Measurements from ENCODE around the gene UBE2S. TPM values are rescaled to one million over a fixed set of nuclear protein-coding genes. Genes with fewer than 3 reads are reported as not detected.
A peak's percentile ranks its signal among the peaks of the same experiment; 100 is the strongest.

UBE2S gene
- total RNA-seq, 6 experiments from 2014 or later = 181 to 356 (median 309) TPM

DNA sequence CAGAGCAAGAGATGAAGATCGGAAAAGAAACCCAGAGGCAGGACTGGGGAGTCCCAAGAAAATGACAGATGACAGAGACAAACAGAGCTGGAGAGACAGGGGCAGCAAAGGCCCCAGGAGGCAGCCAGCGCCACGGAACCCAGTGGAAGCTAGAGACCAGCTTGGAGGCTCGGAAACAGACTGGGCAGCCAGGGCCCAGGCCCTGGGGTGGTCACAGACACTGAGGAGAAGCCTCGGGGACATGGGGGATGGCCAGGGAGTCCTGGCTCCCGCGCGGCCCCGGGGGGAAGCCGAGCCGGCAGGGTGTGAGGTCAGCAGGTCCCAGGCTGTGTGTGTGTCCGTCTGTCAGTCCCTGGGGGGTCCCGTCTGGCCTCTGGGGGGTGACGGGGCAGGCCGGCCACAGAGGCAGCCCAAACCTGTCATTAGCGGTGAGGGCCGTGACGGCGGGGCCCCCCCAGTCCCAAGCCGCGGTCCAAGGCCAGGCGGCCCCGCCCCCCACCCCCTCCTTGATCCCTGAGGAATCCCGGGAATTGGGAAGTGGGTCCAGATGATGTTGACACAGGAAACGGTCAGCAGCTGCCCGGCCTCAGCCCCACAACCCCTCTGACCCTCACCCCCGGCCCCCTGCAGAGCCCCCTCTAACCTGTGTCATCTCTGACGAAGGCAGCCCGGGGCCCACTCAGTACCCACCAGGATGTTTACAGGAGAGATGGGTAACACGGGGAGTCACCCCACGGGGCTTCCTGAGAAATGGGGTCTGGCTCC is 33.4 kb downstream of the UBE2S start:
- DNase-seq = no peak
- Mint-ChIP-seq H3K27me3 (ENCODE audit: insufficient read depth) (no peaks in the 10 kb centered on the region), H3K27ac (peak overlapping the region; percentile 90), H3K4me1 (ENCODE audit: low read depth) (peaks cover 28% of the 10 kb centered on the region), H3K36me3 (ENCODE audit: low read depth) (no peaks in the 10 kb centered on the region), H3K4me3 (peak overlapping the region; percentile 62), H3K9me3 (no peaks in the 10 kb centered on the region)
- TF ChIP-seq, protein P1, sequence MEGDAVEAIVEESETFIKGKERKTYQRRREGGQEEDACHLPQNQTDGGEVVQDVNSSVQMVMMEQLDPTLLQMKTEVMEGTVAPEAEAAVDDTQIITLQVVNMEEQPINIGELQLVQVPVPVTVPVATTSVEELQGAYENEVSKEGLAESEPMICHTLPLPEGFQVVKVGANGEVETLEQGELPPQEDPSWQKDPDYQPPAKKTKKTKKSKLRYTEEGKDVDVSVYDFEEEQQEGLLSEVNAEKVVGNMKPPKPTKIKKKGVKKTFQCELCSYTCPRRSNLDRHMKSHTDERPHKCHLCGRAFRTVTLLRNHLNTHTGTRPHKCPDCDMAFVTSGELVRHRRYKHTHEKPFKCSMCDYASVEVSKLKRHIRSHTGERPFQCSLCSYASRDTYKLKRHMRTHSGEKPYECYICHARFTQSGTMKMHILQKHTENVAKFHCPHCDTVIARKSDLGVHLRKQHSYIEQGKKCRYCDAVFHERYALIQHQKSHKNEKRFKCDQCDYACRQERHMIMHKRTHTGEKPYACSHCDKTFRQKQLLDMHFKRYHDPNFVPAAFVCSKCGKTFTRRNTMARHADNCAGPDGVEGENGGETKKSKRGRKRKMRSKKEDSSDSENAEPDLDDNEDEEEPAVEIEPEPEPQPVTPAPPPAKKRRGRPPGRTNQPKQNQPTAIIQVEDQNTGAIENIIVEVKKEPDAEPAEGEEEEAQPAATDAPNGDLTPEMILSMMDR (IDR thresholded peaks at IDR 0.05) = no peak

DNA sequence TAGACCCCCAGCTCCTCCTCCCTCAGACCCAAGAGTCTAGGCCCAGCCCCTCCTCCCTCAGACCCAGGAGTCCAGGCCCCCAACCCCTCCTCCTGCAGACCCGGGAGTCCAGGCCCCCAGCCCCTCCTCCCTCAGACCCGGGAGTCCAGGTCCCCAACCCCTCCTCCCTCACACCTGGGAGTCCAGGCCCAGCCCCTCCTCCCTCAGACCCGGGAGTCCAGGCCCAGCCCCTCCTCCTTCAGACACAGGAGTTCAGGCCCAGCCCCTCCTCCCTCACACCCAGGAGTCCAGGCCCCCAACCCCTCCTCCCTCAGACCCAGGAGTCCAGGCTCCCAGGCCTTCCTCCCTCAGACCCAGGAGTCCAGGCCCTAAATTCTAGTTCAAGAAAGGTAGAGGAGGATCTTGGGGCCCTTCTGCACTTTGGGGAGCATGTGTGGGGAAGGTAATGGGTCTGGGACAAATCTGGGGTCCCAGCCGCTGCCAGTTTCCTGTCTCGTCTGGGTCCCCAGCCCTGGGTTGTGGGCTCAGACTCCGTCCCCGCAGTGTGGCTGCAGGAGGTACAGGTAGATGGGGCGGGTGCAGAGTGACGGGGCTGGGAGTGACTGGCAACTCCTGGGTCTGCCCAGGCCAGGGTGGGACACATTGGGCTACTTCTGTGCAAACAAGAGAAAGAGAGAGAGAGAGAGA is 34.1 kb downstream of the UBE2S start:
- Mint-ChIP-seq H3K36me3 (ENCODE audit: low read depth) (no peaks in the 10 kb centered on the region), H3K27me3 (ENCODE audit: insufficient read depth) (no peaks in the 10 kb centered on the region), H3K27ac (peak overlapping the region; percentile 90), H3K9me3 (no peaks in the 10 kb centered on the region), H3K4me1 (ENCODE audit: low read depth) (peaks cover 28% of the 10 kb centered on the region), H3K4me3 (peak overlapping the region; percentile 62)
- TF ChIP-seq, protein P1 (IDR thresholded peaks at IDR 0.05) = no peak
- no peak for DNase-seq

DNA sequence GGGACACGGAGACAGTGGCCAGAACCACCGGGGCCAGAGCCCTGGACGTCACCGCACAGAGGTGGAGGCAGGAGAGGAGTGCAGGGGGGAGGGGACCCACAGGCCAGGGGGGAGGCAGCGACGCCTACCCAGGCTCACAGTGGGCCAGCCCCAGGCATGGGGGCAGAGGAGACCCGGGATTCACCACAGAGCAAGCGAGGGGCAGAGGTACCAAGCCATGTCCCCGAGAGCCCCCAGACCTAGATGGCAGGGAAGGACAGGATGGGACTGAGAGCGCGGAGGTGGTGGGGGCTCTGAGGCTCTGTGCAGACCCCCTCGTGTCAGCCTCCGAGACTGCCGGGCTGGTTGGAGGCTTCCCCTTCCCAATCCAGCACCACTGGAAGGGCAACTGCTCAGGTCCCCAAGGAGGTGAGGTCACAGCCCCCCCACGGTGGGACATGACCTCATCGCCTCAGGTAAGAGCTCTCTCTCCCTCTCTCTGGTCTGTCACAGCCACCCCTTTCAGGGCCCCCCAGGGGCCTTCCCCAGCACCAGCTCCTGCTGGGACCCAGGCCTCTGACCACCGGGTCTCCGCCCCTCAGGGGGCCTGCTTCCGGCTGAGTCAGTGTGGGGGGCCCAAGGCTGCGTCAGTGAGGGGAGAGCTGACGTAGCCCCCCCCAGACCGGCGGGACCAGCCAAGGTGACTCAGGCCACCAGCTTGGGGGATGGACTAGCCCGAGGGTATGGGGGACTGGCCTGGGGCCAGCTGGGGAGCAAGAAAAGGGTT is 35.1 kb downstream of the UBE2S start:
- Mint-ChIP-seq H3K36me3 (ENCODE audit: low read depth) (peaks cover 4% of the 10 kb centered on the region; the same call in 1 of the 2 replicates), H3K27ac (peak overlapping the region; percentile 90), H3K4me3 (0 out of 2 replicates have a peak overlapping the region, but pooled peaks have one; percentile 26), H3K4me1 (ENCODE audit: low read depth) (peaks cover 28% of the 10 kb centered on the region), H3K27me3 (ENCODE audit: insufficient read depth) (no peaks in the 10 kb centered on the region; the same call in 1 of the 2 replicates), H3K9me3 (no peaks in the 10 kb centered on the region)
- TF ChIP-seq, protein P1 (IDR thresholded peaks at IDR 0.05) = no peak
- peak; percentile 63 for DNase-seq

DNA sequence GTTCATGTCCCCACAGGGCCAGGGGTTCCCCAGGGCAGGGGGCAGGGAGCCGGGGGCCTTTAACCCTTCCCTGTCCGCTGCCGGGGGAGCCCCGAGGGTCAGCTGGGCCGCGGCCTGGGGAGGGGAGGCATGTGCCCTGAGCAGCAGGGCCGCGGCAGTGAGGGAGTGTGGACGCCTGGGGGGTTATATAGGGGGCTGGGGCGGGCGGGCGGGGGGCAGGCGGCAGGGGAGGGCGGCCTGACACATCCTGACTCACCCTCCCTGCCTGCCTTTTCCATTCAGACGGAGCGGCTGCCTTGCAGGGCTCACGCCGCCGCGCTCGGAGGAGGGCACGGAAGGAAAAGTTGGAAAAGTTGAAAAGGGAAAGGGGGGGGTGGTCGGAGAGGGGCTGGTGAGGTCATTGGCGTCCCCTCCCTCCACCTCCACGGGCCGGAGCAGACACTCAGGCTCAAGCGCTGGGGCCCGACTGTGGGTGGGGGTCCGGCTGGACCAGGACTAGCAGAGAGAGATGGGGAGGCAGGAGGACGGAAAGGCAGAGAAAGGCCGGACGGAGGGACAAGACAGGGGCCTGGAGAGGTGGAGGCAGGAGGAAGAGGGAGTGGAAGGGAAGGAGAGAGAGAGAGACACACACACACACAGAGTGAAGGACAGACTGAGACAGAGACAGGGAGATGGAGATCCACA is 37.1 kb downstream of the UBE2S start, which contains the start of gene IL11:
IL11 (minus strand) TSS at position 159 of the 684 bp plus-strand sequence; CDS start at position 6, 153 bp downstream.
- H3K36me3 Mint-ChIP-seq (ENCODE audit: low read depth) = peaks cover 8% of the 10 kb centered on the region; the same call in 1 of the 2 replicates
- DNase-seq = peak; percentile 74
- no peaks in the 10 kb centered on the region for H3K9me3 Mint-ChIP-seq
- H3K4me1 Mint-ChIP-seq (ENCODE audit: low read depth) = peaks cover 28% of the 10 kb centered on the region
- H3K27ac Mint-ChIP-seq = peak within 1 kb of the TSS; percentile 91
- TF ChIP-seq, protein P1 (IDR thresholded peaks at IDR 0.05) = no peak
- no peaks in the 10 kb centered on the region; the same call in 1 of the 2 replicates for H3K27me3 Mint-ChIP-seq (ENCODE audit: insufficient read depth)
- peak within 1 kb of the TSS; percentile 92 for H3K4me3 Mint-ChIP-seq
